Right cardiac atrium (tissue), 5 donors: Measurements from ENCODE around the gene POLR3E. TPM values are rescaled to one million over a fixed set of nuclear protein-coding genes. Genes with fewer than 3 reads are reported as not detected.
A peak's percentile ranks its signal among the peaks of the same experiment; 100 is the strongest.

Experiments
- ATAC-seq, 2 donors: fragments of 200-7000 bp; cut with Tn5 transposase; one replicate each; pipeline versions ENCODE4 v1.8.0 to v1.9.1; 2020; ENCODE audit warnings: moderate library complexity in 2 of 2, mild to moderate bottlenecking in 1 of 2
- DNase-seq, 3 donors: peaks; one replicate each; pipeline ENCODE4 v3.0.0-alpha.2; 2020
- H3K27ac ChIP-seq: one replicate; pipeline ENCODE4 v1.5.1; 2013; ENCODE audit warnings: mild to moderate bottlenecking, low read length, control low read depth, moderate library complexity
- H3K27me3 ChIP-seq: one replicate; pipeline ENCODE4 v1.6.1; 2013; ENCODE audit not compliant: control insufficient read depth, insufficient read depth
- H3K4me1 ChIP-seq: one replicate; pipeline ENCODE4 v1.6.1; 2013; ENCODE audit warnings: low read length; ENCODE audit not compliant: control insufficient read depth, insufficient read depth
- H3K4me3 ChIP-seq: one replicate; pipeline ENCODE4 v1.5.1; 2013; ENCODE audit warnings: low read length, control low read depth
- H3K9me3 ChIP-seq: one replicate; pipeline ENCODE4 v1.6.1; 2013; ENCODE audit warnings: low read length; ENCODE audit not compliant: control insufficient read depth
- WGBS: extraction: QIAGEN DNeasy Blood & Tissue Kit; methylation state at CpG from one replicate; pipeline ENCODE4 v1.1.7; 2013; 5-methylcytosine and 5-hydroxymethylcytosine counted together
- intact Hi-C, 4 donors: fragments of 100-400 bp; cut with DNase I; formaldehyde crosslinking; loops; one replicate each; pipeline versions ENCODE4 v1.11.0 to v1.14.0; 2022 to 2023
- polyA plus RNA-seq: library from polyadenylated mRNA; stranded (reverse); fragments of 200-250 nt; gene quantifications from one replicate; pipeline ENCODE4 v1.2.3, GENCODE V29; 2013
- total RNA-seq, 4 donors: library from RNA; stranded (reverse); fragmentation: NEBNext Ultra II Directional; extraction: Animal tissue kit (Norgen Biotek cat#: 25700); gene quantifications; one replicate each; pipeline ENCODE4 v1.2.1, GENCODE V29; 2021
- donor health status: healthy with polysubstance abuse.
- donor health status: DM: no; HTN: yes; CAD: no.
- donor health status: DM: no; HTN: no; CAD: no.
- donor health status: DM: no; HTN: yes; CAD: no; lungs with severe emphysema.
- donor health status: DM: yes; HTN: yes; CAD: no.

Gene POLR3E
- total and polyA plus RNA-seq, 5 donors = 15.4 to 33.5 (median 32.6) TPM

GRCh38 chr16:22266546-22266945 is 30.7 kb upstream of the POLR3E start:
- H3K4me1 ChIP-seq = no peaks in the 10 kb centered on the region
- ATAC-seq = peak in 1 of 2 donors; percentile 12
- WGBS = 96% methylated on average over 19 of the region's 19 CpGs
- no peak overlapping the region for H3K27ac ChIP-seq
- intact Hi-C loops = no loop called here
- H3K27me3 ChIP-seq = no peaks in the 10 kb centered on the region
- DNase-seq = no peak
- no peak overlapping the region for H3K4me3 ChIP-seq
- H3K9me3 ChIP-seq = no peaks in the 10 kb centered on the region

- DNase-seq (no peak), ATAC-seq (no peak)
- no peak overlapping the region for H3K4me3 ChIP-seq
- WGBS = 85% methylated on average over 8 of the region's 8 CpGs
- no peaks in the 10 kb centered on the region for H3K9me3 ChIP-seq
- intact Hi-C loops = no loop called here
- H3K4me1 ChIP-seq = no peaks in the 10 kb centered on the region
- no peaks in the 10 kb centered on the region for H3K27me3 ChIP-seq
- H3K27ac ChIP-seq = no peak overlapping the region
Measured at GRCh38 chr16:22267764-22268163, 29.4 kb upstream of the POLR3E start.

- 92% methylated on average over 3 of the region's 3 CpGs for WGBS
- no peak for DNase-seq
- no peaks in the 10 kb centered on the region for H3K27me3 ChIP-seq
- no peak overlapping the region for H3K4me3 ChIP-seq
- H3K27ac ChIP-seq = no peak overlapping the region
- no peaks in the 10 kb centered on the region for H3K4me1 ChIP-seq
- no peaks in the 10 kb centered on the region for H3K9me3 ChIP-seq
- intact Hi-C loops = no loop called here
- no peak for ATAC-seq
Measured at GRCh38 chr16:22270525-22270924, 26.7 kb upstream of the POLR3E start.

DNA sequence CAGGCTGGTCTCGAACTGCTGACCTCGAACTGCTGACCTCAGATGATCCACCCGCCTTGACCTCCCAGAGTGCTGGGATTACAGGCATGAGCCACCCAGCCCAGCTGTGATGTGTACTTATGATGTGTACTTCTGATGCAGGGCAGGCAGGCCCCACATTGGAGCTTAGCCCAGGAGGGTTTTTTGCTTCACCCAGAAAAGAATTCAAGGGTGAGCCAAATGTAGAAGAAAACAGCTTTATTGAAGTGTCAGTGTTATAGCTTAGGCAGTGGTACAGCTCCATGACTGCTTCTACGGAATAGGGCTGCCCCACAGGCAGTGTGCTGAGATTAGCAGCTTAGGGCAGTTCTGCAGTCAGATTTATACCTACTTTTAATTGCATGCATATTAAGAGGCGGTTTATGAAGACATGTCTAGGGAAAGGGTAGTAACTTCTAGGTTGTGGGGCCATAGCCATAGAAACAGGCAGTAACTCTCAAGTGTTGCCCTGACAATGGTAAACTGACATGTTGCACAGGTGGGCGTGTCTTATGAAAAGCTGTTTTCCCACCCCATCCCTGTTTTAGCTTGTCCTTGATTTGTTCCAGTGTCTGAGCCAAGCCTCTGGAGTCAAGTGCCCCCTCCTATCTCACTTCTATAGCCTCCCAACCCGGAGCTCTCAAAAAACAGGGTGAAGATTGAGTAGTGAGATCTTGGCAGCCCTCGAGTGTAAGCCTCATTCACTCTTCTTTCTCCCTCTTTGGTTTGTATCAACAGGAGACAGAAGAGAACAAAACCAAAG is 24.1 kb upstream of the POLR3E start:
- H3K27me3 ChIP-seq = no peaks in the 10 kb centered on the region
- H3K9me3 ChIP-seq = no peaks in the 10 kb centered on the region
- ATAC-seq (peak; percentile 58 to 78), DNase-seq (no peak)
- H3K4me1 ChIP-seq = no peaks in the 10 kb centered on the region
- no peak overlapping the region for H3K4me3 ChIP-seq
- 64% methylated on average over 8 of the region's 8 CpGs for WGBS
- H3K27ac ChIP-seq = no peak overlapping the region
- intact Hi-C loops = no loop called here

GRCh38 chr16:22274916-22275315 is 22.3 kb upstream of the POLR3E start:
- WGBS = 98% methylated on average over 1 of the region's 1 CpG
- ATAC-seq (no peak), DNase-seq (no peak)
- Histone ChIP-seq H3K4me3 (no peak overlapping the region), H3K27ac (no peak overlapping the region), H3K27me3 (no peaks in the 10 kb centered on the region), H3K9me3 (no peaks in the 10 kb centered on the region), H3K4me1 (no peaks in the 10 kb centered on the region)
- intact Hi-C loops = no loop called here

DNA sequence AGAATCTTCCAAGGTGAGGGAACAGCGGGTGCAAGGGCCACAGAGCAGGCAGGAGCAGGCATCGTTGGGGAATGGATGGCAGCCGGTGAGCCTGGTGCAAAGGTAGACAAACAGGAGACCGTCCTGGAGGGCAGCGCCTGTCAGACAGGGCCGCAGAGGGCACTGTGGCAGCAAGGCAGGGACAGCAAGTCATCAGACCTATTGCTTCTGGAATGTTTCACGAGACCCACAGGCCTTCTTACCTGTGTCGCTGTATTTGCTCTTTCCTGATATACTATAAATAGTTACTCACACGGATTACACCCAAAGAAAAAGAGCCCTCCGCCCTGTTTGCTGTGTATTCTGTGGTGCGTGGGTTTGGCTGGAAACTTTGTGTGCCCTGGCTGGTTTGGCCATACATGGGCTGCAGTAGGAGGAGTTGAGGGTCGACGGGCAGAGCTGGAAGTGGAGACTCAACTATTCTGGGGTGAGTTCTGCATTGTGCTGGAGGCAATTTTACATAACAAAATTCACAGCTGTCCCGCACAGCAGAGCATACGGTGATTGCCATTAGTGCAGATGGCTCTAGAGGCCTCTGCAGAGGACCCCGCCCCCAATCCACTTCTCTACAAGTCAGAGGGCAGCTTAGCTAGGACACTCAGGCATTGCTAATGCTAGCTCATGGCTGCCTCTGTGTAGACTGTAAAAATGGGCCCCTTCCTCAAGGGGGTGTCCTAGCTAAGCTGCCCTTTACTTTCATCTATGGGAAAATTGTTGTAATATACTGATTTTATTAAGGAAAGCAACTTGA is 18.6 kb upstream of the POLR3E start:
- H3K4me3 ChIP-seq = no peak overlapping the region
- ATAC-seq (no peak), DNase-seq (no peak)
- 81% methylated on average over 16 of the region's 16 CpGs for WGBS
- H3K27ac ChIP-seq = no peak overlapping the region
- no peaks in the 10 kb centered on the region for H3K27me3 ChIP-seq
- no peaks in the 10 kb centered on the region for H3K9me3 ChIP-seq
- intact Hi-C loops = no loop called here
- H3K4me1 ChIP-seq = no peaks in the 10 kb centered on the region

GRCh38 chr16:22282254-22282892 is 14.8 kb upstream of the POLR3E start:
- Histone ChIP-seq H3K27ac (no peak overlapping the region), H3K27me3 (no peaks in the 10 kb centered on the region), H3K9me3 (no peaks in the 10 kb centered on the region), H3K4me1 (no peaks in the 10 kb centered on the region), H3K4me3 (no peak overlapping the region)
- intact Hi-C loops = no loop called here
- no peak for ATAC-seq
- WGBS = 57% methylated on average over 5 of the region's 5 CpGs
- no peak for DNase-seq

DNA sequence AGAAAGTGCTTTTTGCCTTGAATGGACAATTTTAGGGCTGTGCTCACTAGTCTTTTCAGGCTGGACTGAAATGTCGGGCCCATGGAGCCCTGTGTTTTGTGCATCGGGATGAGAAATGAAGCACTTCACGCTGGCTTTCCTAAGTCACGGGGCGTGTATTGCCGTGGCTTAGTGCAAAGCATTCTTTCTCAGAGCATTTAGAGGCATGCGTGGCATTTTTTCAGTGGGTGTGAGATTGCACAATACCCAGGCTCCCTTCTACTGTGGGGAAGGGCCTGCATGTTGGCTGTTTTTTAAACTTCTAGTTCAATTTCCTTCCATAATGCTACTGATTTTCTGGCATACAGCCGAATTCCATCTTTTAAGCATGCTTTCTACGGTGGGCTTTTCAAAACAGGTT is 12.6 kb upstream of the POLR3E start:
- H3K27me3 ChIP-seq = no peaks in the 10 kb centered on the region
- WGBS = 82% methylated on average over 9 of the region's 9 CpGs
- H3K4me1 ChIP-seq = no peaks in the 10 kb centered on the region
- no peaks in the 10 kb centered on the region for H3K9me3 ChIP-seq
- intact Hi-C loops = no loop called here
- H3K4me3 ChIP-seq = no peak overlapping the region
- ATAC-seq (no peak), DNase-seq (no peak)
- no peak overlapping the region for H3K27ac ChIP-seq

DNA sequence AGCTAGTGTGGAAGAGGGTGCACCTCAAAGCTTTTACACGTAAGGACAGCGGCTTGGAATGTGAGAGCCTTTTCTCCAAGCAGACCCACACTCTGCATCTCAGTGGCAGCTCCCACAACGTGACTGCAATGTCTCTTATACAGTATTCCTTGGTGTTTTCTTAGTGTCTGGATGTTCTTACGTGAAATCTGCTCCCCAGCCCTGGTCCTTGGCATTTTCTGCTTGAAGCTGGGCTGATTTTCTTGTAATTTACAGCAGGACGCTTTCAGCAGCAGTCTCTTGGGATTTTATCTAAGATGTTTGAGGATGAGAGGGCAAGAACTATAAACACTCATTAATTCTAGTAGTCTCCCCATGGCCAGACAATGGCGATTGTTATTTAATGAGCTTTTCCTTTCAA is 12.1 kb upstream of the POLR3E start:
- Histone ChIP-seq H3K27me3 (no peaks in the 10 kb centered on the region), H3K27ac (no peak overlapping the region), H3K4me1 (no peaks in the 10 kb centered on the region), H3K4me3 (no peak overlapping the region), H3K9me3 (no peaks in the 10 kb centered on the region)
- intact Hi-C loops = no loop called here
- ATAC-seq (no peak), DNase-seq (no peak)
- 80% methylated on average over 6 of the region's 6 CpGs for WGBS

- no peaks in the 10 kb centered on the region for H3K9me3 ChIP-seq
- intact Hi-C loops = loop anchor here in 1 of 4 donors (10.0 kb wide), 1 partner anchor 286 kb away; the partner anchor contains the start of genes MOSMO and PDZD9
Measured at GRCh38 chr16:22291020-22291419, 6.2 kb upstream of the POLR3E start.

DNA sequence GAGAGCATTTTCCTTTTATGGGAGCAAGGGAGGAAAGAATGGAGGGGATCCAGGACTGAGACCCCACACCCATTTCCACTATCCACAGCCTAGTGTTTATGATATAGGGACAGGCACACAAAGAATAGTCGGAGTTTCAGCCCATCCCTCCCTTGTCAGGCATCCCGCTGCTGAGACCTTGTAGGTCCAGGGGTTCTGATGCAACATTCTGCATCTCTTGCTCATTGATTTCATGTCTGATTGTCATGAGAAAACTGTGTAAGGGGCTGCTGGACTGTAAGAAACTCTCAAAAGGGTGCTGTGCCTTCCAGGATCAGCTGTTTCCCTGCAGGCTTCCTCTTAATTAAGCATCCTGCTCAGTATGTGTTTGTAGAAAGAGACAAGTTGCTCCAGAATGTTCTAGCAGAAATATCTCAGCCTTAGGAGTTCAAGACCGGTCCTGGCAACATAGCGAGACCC is 5.3 kb upstream of the POLR3E start:
- 64% methylated on average over 4 of the region's 4 CpGs for WGBS
- no peak for ATAC-seq
- intact Hi-C loops = loop anchor here in 1 of 4 donors (10.0 kb wide), 1 partner anchor 287 kb away; the partner anchor contains the start of genes MOSMO and PDZD9
- DNase-seq = no peak
- H3K4me3 ChIP-seq = no peak overlapping the region
- H3K27me3 ChIP-seq = no peaks in the 10 kb centered on the region
- H3K27ac ChIP-seq = no peak overlapping the region
- no peaks in the 10 kb centered on the region for H3K4me1 ChIP-seq
- H3K9me3 ChIP-seq = no peaks in the 10 kb centered on the region

More at GRCh38 chr16:22291020-22291419, 6.2 kb upstream of the POLR3E start:
- 95% methylated on average over 5 of the region's 5 CpGs for WGBS
- Histone ChIP-seq H3K4me1 (no peaks in the 10 kb centered on the region), H3K27ac (no peak overlapping the region), H3K4me3 (no peak overlapping the region), H3K27me3 (no peaks in the 10 kb centered on the region)
- DNase-seq (no peak), ATAC-seq (no peak)
